ENCODE results near the gene CENPX. TPM values are rescaled to one million over a fixed set of nuclear protein-coding genes. Genes with fewer than 3 reads are reported as not detected.
"Not testable (repeated sequence)": the region's sequence is repeated elsewhere in the genome, so short reads cannot be mapped to it uniquely, and the experiment has no call there.

CENPX gene
- polyA plus RNA-seq, 3 donors: 28.8 to 47.2 (median 40.8) TPM

GRCh38 chr17:81996232-81996756 lies 26.4 kb downstream of the CENPX start:
- no peak for DNase-seq (ENCODE audit: extremely low read depth in 1 of 11, low read depth in 9 of 11, low spot score in 4 of 11)

DNA sequence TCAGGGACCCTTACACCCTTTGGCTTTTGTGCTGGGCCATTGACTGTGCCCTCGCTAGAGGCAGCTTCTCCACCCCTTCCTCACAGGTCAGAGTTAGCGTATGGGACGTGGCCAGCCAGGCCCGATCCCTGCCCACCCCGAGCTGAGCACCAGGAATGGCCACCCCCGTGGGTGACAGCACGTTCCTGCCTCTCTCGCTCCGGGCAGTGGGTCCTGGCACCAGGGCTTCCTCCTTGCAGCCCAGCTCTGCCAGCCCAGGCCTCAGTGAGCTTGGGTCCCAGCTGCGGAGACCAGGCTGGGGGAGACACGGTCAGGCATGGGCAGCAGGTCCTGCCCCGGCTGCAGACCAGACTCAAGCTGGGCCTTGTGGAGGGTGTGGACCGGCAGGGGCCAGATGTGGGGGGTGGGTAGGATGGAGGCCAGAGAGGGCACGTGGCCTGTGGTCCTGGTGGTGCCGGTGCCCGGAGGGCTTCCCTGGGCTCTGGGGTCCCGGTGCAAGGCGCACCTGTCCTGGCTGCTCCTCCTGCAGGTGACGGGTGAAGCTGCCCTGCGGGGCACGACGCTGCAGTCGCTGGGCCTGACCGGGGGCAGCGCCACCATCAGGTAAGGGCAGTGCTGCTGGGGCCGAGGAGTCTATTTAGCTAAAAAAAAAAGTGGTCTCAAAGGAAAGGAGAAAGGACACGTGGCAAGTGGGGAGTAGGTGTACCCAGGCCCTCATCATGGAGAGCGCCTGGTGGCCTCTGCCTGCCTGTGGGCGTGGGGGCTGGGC lies 27.0 kb downstream of the CENPX start:
- no peak for DNase-seq (ENCODE audit: extremely low read depth in 1 of 11, low read depth in 9 of 11, low spot score in 4 of 11)

GRCh38 chr17:81994593-81995462 lies 27.9 kb downstream of the CENPX start:
- no peak for DNase-seq (ENCODE audit: extremely low read depth in 1 of 11, low read depth in 9 of 11, low spot score in 4 of 11)

- no peak for DNase-seq (ENCODE audit: extremely low read depth in 1 of 11, low read depth in 9 of 11, low spot score in 4 of 11)
Observed at GRCh38 chr17:81993729-81994592, 28.7 kb downstream of the CENPX start.

GRCh38 chr17:81992306-81993102 lies 30.2 kb downstream of the CENPX start:
- DNase-seq (ENCODE audit: extremely low read depth in 1 of 11, low read depth in 9 of 11, low spot score in 4 of 11): peak in 1 of 11 donors; percentile 76

- DNase-seq (ENCODE audit: extremely low read depth in 1 of 11, low read depth in 9 of 11, low spot score in 4 of 11): no peak
Observed at GRCh38 chr17:81991684-81992305, 30.9 kb downstream of the CENPX start.

DNA sequence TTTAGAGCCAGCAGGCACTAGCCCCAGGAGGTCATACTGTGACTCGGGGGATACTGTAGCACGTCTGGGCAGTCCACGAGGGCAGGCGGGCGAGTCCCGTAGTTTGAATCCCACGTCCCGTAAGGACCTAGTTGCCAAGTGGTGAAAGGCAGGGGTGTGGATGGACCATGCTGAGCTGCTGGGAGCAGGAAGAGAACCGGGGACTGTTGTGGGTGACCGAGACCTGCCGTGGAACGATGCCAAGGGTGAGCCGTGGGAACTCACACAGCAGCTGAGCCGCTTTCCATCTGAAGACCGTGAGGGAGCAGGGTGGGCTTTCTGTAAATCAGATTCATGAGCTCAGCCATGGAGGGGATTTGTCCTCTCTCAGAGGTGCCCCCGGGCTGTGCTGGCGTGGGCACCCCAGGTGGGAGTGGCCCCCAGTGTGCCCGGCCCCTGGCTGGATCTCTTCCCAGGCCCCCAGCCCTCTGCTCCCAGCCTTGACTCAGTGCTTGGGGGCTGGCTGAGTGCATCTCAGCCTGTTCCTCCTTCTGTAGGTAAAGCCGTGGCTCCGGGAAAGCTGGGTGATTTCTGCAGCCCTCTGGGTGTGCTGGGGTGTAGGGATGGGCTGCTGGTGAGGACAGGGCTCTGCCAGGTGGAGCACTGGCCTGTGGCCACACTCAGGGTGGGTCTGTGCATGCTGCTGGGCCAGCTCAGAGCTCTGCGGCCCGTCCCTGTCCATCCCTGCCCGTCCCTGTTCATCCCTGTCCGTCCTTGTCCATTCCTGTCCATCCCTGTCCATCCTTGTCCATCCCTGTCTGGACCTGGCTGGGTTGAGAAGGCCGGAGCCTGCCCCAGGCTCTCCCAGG lies 31.6 kb downstream of the CENPX start:
- no peak for DNase-seq (ENCODE audit: extremely low read depth in 1 of 11, low read depth in 9 of 11, low spot score in 4 of 11)

GRCh38 chr17:81987161-81987770 lies 35.4 kb downstream of the CENPX start:
- DNase-seq (ENCODE audit: extremely low read depth in 1 of 11, low read depth in 9 of 11, low spot score in 4 of 11): no peak

GRCh38 chr17:81986606-81987005 lies 36.1 kb downstream of the CENPX start:
- DNase-seq (ENCODE audit: extremely low read depth in 1 of 11, low read depth in 9 of 11, low spot score in 4 of 11): no peak

- DNase-seq (ENCODE audit: extremely low read depth in 1 of 11, low read depth in 9 of 11, low spot score in 4 of 11): no peak
Observed at GRCh38 chr17:81984773-81985410, 37.8 kb downstream of the CENPX start.

DNA sequence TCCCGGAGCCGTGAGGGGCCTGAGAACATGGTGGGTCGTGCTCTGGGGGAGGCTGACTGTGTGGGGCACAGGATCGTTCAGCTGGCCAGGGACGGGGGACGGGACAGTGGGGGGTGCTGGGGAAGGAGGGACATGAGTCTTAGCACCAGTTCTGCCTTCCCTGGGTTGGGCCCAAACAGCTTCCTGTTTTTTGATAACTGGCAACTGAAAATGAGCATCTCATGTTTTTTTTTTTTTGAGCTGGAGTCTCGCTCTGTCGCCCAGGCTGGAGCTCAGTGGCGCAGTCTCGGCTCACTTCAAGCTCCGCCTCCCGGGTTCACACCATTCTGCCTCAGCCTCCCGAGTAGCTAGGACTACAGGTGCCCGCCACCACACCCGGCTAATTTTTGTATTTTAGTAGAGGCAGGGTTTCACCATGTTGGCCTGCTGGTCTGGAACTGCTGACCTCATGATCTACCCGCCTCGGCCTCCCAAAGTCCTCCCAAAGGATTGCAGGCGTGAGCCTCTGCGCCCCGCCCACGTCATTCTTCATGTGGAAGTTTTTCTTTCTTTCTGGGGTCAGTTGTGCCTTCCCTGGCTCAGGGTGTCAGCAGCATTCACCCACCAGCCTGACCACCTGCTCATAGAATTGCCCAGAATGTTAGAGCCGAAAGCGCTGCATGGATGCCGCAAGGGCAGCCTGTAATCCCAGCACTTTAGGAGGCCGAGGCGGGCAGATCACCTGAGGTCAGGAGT lies 38.9 kb downstream of the CENPX start:
- no peak for DNase-seq (ENCODE audit: extremely low read depth in 1 of 11, low read depth in 9 of 11, low spot score in 4 of 11)

DNA sequence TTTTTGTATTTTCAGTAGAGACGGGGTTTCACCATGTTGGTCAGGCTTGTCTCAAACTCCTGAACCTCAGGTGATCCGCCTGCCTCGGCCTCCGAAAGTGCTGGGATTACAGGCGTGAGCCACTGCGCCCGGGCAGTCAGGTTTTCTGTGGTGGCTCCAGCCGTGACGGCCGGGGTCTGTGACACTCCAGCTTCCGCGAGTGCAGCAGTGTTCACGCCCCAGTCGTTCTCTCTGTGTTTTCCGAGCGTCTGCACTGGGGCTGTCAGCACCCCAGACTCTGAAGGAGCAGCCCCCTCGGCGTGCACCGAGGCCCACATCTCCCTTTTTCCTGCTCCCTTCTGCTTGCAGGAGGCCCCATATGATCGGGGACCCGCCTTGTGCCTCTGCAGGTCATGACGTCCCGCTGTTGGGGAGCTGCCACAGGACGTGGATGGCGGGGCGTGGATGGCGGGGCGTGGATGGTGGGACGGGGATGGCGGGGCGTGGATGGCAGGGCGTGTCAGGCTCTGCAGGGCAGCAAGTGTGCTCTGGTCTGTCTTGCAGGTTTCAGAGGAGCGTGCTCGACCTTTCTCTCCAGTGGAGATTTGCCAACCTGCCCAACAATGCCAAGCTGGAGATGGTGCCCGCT lies 39.6 kb downstream of the CENPX start:
- DNase-seq (ENCODE audit: extremely low read depth in 1 of 11, low read depth in 9 of 11, low spot score in 4 of 11): no peak

GRCh38 chr17:81981511-81981910 lies 41.2 kb downstream of the CENPX start:
- not testable (repeated sequence) for DNase-seq (ENCODE audit: extremely low read depth in 1 of 11, low read depth in 9 of 11, low spot score in 4 of 11)

DNA sequence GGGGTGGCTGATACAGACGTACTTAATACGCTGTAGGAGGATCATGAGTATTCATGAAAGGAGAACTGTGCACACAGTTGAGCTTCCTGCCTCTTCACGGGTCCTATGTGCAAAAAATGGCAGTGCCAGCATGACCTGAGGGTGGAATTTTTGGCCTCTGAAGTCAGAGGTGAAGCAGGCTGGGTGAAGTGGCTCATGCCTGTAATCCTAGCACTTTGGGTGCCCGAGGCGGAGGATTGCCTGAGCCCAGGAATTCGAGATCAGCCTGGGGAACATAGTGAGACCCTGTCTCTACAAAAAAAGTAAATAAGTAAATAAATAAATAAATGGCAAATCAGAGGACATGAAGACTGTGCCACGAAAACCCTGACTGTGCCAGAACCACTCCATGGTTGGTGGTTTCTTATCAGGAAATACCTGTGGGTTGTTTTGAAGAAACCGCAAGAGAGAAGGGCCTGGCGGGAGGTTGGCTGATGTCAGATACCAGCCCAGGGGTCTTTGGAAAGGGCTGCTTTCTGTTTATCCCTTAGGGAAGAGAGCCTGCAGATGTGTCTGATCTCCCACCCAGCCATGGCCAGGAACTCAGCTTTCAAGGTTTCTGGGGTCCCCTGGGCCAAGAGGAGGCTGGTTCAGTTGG lies 41.9 kb downstream of the CENPX start:
- DNase-seq (ENCODE audit: extremely low read depth in 1 of 11, low read depth in 9 of 11, low spot score in 4 of 11): no peak

- DNase-seq (ENCODE audit: extremely low read depth in 1 of 11, low read depth in 9 of 11, low spot score in 4 of 11): no peak
Observed at GRCh38 chr17:81980122-81980521, 42.6 kb downstream of the CENPX start.

Measured in renal cortex interstitium (tissue), 11 donors.